GM21737 (cell line): ENCODE results near the gene PXDN.
"Not testable (repeated sequence)": the region's sequence is repeated elsewhere in the genome, so short reads cannot be mapped to it uniquely, and the experiment has no call there.

ENCODE experiments used
- ATAC-seq: cut with Tn5 transposase; IDR thresholded peaks from one replicate; pipeline ENCODE4 v1.9.1; 2021; ENCODE audit warnings: mild to moderate bottlenecking, moderate library complexity; ENCODE audit not compliant: unreplicated experiment

Gene PXDN, protein sequence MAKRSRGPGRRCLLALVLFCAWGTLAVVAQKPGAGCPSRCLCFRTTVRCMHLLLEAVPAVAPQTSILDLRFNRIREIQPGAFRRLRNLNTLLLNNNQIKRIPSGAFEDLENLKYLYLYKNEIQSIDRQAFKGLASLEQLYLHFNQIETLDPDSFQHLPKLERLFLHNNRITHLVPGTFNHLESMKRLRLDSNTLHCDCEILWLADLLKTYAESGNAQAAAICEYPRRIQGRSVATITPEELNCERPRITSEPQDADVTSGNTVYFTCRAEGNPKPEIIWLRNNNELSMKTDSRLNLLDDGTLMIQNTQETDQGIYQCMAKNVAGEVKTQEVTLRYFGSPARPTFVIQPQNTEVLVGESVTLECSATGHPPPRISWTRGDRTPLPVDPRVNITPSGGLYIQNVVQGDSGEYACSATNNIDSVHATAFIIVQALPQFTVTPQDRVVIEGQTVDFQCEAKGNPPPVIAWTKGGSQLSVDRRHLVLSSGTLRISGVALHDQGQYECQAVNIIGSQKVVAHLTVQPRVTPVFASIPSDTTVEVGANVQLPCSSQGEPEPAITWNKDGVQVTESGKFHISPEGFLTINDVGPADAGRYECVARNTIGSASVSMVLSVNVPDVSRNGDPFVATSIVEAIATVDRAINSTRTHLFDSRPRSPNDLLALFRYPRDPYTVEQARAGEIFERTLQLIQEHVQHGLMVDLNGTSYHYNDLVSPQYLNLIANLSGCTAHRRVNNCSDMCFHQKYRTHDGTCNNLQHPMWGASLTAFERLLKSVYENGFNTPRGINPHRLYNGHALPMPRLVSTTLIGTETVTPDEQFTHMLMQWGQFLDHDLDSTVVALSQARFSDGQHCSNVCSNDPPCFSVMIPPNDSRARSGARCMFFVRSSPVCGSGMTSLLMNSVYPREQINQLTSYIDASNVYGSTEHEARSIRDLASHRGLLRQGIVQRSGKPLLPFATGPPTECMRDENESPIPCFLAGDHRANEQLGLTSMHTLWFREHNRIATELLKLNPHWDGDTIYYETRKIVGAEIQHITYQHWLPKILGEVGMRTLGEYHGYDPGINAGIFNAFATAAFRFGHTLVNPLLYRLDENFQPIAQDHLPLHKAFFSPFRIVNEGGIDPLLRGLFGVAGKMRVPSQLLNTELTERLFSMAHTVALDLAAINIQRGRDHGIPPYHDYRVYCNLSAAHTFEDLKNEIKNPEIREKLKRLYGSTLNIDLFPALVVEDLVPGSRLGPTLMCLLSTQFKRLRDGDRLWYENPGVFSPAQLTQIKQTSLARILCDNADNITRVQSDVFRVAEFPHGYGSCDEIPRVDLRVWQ (N-terminal part only)

DNA sequence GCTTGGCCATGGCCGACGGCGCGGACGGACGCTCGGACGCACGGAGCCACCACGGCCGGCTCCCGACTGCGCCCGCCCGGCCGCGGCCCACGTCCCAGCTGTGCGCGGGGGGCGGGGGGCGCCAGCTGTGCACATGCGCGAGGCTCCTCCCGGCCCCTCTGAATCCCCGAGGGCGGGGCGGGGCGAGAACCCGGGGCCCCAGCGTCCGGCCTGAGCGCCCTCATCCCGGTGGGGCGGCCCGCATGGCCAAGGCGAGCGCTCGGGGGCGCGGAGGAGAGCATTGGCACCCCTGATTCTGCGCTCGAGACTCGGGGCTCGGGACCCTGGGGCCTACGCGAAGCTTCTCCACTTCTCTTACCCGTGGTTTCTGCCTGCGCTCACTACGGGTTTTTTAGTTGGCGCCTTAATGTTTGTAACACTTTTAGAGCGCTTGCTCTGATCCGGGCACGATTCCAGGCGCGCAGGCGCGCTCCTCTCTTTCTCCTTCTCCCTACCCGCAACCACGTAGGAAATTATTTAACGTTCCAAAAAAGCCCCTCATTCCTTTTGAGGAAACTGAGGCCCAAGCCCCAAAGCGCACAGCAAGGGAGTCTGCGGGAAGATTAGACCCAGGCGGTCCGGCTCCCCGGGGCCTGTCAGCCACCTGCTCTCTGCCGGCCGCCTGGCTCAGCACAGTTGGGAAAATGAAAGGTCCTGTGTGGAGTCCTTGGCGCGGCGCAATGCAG lies at the start of gene PXDN:
Gene PXDN (minus strand): TSS at position 70 of the 725 bp plus-strand sequence. CDS start 60 bp downstream, at position 10.
- ATAC-seq, result no peak

DNA sequence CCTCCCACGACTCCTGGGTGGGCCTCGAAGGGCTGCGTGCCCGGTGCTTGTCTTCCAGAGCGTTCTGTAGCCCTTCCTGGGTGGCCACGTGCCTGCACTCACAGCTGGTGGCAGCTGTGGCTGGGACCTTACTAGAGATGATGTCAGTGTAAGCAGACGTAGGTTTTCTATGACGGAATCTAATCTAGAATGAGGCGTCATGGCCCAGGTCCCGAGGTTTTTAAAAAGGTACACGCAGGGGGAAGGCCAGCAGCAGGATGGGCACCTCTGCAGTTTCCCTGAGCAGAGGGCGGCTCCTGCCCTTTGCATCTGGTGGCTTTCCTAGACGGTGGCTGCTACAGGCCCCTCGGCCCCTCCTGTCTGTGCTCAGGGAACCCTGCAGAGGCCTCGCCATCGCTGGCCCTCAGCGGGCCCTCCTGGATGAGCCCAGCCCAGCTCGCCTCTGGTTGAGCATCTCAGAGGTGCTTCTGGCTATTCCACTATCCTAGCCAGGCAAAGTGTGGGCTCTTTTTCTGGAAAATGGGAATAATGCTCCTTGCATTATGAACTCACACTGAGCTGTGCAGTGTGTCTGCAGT lies 49.6 kb upstream of the PXDN start:
- ATAC-seq, result no peak

DNA sequence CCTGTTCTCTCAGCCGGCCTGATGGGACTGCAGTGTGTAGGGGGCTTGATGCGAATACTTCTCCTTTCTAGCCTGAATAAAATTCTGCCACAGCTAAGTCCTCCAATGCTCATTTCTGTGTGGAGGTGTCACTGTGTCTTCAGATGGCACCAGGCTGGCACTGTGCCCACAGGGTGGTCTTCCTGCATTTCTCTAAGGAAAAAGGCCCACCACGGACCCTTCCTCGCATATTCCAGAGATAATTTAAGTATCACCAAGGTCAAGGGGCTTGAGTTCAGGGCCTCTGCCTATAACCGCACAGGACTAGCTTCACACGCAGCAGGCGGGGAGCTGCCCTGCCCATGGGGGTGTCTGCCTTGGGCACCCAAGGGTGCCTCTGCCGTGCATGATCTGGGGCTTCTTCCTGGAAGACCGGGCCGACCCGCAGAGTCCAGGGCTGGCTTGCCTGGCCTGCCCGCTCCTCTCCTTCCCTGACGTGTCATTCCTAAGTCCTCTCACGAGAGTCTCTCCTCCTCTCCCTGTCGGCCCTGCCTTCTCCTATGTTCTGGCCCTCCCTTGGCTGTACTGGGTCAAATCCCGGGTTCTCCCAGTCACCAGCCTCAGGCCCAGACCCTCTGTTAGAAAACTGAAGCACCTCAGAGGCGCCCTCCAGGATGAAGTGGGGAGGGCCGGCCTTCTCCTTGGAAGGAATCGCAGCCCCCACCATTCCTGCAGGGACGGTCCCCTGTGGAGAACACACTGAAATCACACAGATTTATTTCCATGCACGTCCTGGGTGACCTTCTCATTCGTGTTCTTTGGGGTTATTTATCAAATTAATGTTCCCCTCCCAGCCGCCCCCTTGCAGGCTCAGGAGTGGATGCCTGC lies 48.9 kb upstream of the PXDN start:
- ATAC-seq, result no peak

DNA sequence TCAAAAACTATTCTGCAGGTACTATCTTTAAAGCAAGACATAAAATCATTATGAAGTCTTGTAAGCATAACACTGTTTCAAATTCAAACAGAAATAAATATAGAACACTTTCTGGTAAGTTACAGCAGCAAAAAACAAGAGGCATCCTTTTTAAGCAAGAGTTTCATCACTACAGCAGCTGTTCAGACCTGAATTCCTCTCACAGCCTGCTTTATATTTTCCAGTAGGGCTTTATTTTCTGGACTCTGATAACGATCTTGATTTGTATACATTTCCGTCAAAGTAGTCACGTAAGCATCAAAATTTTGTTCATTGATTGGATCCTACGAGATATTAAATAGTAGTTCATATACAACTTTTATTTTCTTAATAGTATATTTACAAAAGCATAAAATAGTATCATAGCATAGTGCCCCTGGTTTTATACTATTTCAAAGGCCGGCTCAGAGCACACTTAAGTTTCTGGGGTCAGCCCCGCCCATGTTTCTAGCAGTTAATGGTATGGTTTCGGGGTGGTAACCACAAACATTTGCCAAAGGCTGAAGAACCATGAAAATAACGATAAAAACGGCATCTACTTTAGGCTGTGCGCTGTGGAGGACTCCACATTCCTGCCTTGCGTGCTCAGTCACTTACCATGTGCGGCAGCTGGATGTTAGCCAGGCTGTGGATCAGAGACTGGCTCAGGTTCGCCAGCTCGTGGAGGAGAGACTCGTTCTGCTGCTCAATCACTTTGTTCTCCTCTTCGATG lies 47.5 kb upstream of the PXDN start:
- no peak for ATAC-seq

DNA sequence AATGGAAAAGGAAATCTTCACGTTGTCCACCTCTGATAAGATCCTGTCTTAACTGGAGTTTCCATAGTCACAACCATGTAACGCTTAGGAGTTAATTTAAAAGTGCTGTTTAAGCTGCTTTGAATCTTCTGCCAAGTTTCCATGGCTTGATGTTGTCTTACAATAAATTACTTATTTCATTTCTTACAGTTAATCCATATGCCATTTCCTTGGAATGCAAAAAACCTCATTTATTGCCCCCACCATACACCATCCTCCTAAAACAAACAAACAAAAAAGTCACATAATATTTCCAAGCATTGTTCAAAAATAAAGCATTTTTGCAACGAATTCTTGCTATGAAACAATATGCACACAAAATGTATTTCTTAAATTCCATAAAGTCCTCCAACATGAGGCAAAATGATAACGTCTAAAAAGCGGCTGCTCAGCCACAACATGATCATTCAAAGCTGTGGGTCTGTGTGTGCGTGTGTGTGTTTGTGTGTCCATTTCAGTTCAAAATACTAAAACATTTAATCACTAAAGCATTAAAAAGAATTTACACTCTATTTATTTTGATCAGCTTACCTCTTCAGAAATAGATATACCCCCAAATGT lies 46.8 kb upstream of the PXDN start:
- ATAC-seq, result no peak

DNA sequence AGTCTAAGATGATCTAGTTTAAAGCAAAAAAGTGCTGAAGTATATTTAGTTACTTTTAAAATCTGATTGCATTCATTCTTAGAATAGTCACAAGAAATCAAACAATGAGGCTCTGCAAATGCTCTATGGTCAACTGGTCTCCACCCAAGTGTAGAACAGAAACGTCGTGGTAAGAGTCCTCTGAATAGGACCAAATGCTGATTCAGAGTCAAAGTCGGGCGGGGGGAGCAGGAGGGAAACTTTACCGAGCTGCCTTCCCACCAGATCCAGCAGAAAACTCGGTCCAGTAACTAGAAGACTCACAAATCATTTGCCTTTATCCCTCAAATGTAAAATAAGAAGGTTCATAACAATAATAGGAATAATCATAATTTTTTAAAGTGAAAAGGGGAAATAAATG lies 46.2 kb upstream of the PXDN start:
- no peak for ATAC-seq

DNA sequence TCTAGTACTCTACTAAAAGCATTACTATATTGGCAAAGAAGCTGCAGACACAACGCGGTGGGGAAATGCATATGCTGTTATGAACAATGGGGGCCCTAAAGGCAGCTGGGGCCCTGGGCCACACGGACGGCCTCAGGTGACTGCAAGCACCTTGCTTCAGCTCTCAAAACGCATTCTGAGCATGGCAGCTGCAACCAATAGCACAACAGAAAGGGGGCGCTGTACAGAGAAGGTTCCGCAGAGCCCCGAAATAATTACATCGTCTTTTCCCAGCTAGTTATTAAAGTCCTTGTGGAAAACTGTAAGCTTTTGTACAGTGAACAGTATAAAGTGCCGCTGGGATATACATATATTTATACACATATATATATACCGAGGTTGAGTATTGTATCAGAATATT lies 45.3 kb upstream of the PXDN start:
- no peak for ATAC-seq

DNA sequence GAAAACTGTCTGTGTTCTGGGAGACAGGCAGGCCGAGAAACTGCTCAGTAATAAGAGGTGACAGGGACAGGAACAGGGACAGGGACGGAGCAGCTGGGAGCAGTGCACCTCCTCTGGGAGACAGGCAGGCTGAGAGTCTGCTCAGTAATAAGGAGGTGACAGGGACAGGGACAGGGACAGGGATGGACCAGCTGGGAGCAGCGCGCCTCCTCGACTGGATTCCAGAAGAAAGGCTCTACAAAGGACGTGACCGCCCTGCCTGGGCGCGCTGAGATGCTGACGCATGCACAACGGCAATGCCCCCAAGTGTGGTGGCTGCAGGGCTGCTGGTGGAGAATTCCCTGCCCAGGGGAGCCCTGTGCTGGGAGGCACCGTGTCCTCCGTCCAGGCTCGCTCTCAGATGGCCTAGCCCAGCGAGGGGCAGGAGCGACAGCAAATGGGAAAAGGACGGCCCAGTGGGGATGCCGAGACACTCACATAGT lies 44.2 kb upstream of the PXDN start:
- ATAC-seq, result no peak

DNA sequence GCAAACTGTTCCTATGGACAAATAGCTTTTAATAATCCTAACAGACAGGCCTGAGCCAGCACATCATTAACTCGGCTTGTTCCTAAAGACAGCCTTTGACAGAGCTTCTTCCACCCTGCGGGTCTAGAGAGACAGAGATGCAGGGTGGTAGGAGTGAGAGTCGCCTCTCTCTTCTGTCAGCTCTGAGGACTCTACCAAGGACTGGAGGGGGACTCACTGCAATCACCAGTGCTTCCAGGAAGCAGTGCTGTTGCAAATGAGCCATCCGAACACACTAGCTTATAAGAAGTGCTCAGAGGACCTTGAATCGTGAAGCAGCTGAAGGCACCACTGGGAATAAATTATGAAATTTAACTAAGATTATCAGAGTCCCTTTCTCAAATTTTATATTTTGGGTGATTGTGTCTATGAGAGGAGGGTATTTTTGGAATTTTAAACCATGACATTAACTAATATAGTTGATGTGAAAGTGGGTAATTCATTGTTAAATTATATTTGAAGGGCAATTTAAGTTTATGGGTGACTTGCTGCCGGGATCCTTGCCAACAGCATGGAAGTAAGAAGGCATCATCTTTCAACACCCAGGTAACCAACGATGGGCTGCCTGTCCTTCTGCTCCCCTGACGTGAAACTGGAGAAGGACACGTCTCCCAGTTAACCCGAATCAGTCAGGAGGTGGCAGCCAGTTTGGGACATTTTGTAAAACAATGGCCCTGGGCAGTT lies 43.6 kb upstream of the PXDN start:
- ATAC-seq, result no peak

DNA sequence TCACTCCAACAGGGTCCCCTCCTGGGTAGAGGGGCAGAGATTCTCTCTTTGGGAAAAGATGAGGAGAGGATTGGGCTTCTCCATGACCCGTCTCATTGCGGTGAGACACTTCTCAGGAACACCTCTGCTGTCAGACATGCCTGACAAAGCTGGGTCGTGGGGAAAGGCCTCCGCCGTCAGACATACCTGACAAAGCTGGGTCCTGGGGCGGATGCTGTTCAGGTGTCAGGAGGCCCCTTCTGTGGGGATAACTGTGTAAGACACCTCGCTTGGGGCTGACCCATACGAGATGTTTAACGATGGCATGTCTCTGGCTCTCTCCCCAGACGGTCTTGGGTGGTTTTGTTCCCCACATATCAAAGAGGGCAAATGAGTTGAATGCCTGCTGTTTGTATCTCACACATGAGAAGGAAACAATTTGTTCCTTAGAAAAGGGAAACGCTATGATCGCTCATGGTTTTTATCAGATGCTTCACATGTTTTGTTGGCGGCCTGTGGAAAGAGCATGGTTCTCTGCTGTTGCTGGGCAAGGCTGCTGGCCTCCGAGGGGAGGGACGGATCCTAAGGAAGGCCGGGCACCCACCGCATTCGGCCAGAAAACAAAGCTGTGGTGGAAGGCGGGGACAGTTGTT lies 40.8 kb upstream of the PXDN start:
- no peak for ATAC-seq

DNA sequence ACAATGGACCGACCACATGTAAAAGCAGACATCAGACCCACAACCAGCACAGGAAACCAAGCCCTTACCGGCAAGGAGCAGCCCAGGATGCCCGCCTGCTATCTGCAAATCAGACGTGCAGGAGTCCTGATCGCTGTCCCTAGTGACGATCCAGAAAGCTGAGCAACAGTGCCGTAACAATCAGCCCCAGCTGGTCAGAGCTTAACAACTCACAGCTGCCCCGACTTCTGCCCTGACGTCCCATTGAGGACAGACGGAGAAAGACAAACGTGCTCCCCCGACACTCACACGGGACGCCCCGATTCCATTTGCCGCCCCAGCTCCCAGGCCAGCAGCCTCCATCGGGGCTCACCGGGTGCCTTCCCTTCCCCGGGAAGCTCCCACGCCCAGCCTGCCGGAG lies 39.8 kb upstream of the PXDN start:
- no peak for ATAC-seq

DNA sequence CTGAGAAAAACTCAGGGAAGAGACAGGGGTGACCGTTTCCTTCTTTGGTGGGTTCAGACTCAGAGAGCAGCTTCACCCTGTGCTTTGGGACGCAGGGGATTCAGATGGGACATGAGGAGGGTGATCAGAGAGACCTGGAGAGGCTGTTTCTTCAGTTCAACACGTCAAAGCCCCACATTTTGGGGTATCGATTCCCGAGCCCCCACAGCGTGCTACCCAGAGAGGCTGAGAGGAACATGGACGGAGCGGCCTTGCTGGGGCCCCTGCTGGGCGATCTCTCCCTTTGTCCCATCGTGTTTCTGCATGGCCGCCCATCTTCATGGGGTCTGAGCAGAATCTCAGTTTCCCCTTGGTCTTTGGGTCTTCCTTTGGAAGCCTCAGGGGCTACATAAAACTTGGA lies 38.2 kb upstream of the PXDN start:
- no peak for ATAC-seq

DNA sequence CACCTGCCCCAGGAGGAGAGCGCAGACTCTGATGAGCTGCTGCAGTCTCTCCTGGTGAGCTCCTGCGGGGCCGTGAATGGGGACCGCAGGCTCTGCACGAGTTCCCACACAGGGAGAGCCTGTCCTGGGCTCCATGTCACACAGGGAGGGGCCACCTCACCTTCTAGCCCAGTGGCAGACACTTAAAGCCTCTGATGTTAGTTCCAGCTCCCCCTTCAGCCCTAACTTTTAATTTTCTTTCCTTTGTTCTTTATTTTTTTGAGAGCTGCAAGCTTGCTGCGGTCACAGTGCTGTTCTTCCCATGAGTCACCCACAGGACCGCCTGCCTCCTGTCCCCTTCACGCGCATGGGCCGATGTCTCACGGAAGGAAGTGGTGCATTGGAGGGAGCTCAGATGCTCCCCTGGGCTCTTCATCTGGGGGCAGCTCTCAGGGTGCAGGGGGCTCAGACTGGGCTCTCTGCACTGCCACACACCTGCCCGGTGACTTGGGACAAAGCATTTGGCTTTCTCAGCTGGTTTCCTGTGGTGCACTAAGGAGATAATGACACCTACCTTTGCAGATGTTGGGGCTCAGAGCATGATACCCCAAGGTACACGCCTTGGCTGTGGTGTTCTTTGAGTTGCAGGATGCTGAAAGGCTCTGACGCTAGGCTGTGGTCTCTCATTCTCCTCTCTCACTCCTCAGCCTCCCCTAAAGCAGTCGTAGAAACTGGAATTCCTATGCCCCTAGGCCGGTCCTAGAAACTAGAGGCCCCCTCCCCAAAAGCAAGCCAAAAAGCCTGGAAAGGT lies 37.2 kb upstream of the PXDN start:
- no peak for ATAC-seq

DNA sequence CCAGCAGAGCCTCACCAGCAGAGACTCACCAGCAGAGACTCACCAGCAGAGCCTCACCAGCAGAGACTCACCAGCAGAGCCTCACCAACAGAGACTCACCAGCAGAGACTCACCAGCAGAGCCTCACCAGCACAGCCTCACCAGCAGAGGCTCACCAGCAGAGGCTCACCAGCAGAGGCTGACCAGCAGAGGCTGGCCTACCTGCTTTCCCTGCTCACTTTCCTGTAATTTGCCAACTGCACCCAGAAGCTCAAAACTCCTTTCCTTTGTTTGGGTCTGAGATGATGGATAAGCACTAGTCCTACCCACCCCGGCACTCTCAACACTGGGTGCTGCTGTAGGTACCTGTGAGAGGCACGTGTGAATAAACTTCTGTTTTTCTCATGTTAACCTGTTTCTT lies 36.4 kb upstream of the PXDN start:
- no peak for ATAC-seq

DNA sequence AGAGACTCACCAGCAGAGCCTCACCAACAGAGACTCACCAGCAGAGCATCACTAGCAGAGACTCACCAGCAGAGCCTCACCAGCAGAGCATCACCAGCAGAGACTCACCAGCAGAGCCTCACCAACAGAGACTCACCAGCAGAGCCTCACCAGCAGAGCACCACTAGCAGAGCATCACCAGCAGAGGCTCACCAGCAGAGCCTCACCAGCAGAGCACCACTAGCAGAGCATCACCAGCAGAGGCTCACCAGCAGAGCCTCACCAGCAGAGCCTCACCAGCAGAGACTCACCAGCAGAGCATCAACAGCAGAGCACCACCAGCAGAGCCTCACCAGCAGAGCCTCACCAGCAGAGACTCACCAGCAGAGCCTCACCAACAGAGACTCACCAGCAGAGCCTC lies 35.7 kb upstream of the PXDN start:
- ATAC-seq, result not testable (repeated sequence)

DNA sequence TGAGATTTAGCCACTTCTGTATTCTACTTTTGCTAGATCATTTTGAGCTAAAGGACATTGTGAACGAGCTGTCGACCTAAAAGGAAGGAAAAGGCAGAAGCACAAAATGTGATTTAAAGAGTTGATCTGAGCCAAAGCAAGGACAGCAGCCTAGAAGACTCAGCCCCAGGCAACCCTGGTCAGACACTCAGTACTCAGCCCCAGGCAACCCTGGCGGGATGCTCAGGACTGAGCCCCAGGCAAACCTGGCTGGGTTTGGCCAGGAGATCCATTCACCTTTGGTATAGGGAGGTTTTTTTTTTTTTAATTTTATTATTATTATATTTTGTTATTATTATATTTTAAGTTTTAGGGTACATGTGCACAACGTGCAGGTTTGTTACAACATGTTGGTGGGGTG lies 34.3 kb upstream of the PXDN start:
- ATAC-seq, result no peak
